Breast epithelium (tissue), 4 donors: ENCODE measurements around the gene LRRFIP2. TPM values are rescaled to one million over a fixed set of nuclear protein-coding genes. Genes with fewer than 3 reads are reported as not detected.

Experiments used
- DNase-seq, 2 donors: peaks; one replicate each; pipeline ENCODE4 v3.0.0-alpha.2; 2019; ENCODE audit warnings: low spot score in 2 of 2
- H3K27ac ChIP-seq, 2 donors: fragments of 200-600 bp; sonication (generic) in 1 of 2; one replicate each; pipeline ENCODE4 v1.5.1; 2016 to 2019; ENCODE audit warnings: mild to moderate bottlenecking in 1 of 2
- H3K27me3 ChIP-seq, 2 donors: fragments of 200-600 bp; sonication (generic) in 1 of 2; one replicate each; pipeline versions ENCODE4 v1.5.1 to v1.6.0; 2017 to 2019; ENCODE audit warnings: control low read depth in 1 of 2, mild to moderate bottlenecking in 1 of 2
- H3K36me3 ChIP-seq: fragments of 200-600 bp; one replicate; pipeline ENCODE4 v1.5.1; 2019
- H3K4me1 ChIP-seq, 2 donors: fragments of 200-600 bp; sonication (generic); one replicate each; pipeline ENCODE4 v1.5.1; 2016 to 2019; ENCODE audit warnings: control low read depth in 1 of 2
- H3K4me3 ChIP-seq, 3 donors: fragments of 200-600 bp; sonication (generic); 1 replicate in 2 of 3; 2 replicates in 1 of 3; pipeline ENCODE4 v1.5.1; 2016 to 2019; ENCODE audit warnings: mild to moderate bottlenecking in 3 of 3, moderate library complexity in 2 of 3
- H3K9me3 ChIP-seq, 2 donors: fragments of 200-600 bp; sonication (generic) in 1 of 2; one replicate each; pipeline ENCODE4 v1.5.1; 2016 to 2019; ENCODE audit warnings: control low read depth in 1 of 2
- CTCF ChIP-seq, 3 donors: fragments of 450-650 bp; IDR thresholded peaks; one replicate each; pipeline ENCODE4 v1.5.1; 2016 to 2017; ENCODE audit warnings: antibody characterized with exemption in 3 of 3, mild to moderate bottlenecking in 3 of 3, moderate library complexity in 3 of 3
- POLR2A ChIP-seq: fragments of 450-650 bp; IDR thresholded peaks from one replicate; pipeline ENCODE4 v1.6.1; 2016; ENCODE audit warnings: antibody characterized with exemption, mild to moderate bottlenecking, moderate library complexity
- POLR2AphosphoS5 ChIP-seq, 3 donors: sonication (generic); formaldehyde crosslinking; IDR thresholded peaks; one replicate each; pipeline ENCODE4 v1.6.1; 2017; ENCODE audit warnings: antibody characterized with exemption in 3 of 3
- intact Hi-C: fragments of 100-400 bp; cut with DNase I; formaldehyde crosslinking; loops from one replicate; pipeline ENCODE4 v1.15.1; 2023; ENCODE audit warnings: low total_unique reads
- total RNA-seq, 3 donors: library from RNA; depleted of rRNA; stranded (reverse); fragments of >200 nt; gene quantifications; one replicate each; pipeline ENCODE4 v1.1.0, GENCODE V29; 2016

Gene LRRFIP2
- total RNA-seq, 3 donors from 2014 or later, result 50.2 to 65.9 (median 65.9) TPM

- intact Hi-C loops, result no loop called here
- Histone ChIP-seq H3K9me3 (no peaks in the 10 kb centered on the region), H3K36me3 (no peaks in the 10 kb centered on the region), H3K27me3 (no peaks in the 10 kb centered on the region), H3K27ac (no peak overlapping the region), H3K4me1 (no peaks in the 10 kb centered on the region), H3K4me3 (no peak overlapping the region)
- DNase-seq, result no peak
- TF ChIP-seq CTCF (IDR thresholded peaks at IDR 0.05) (no peak), POLR2AphosphoS5 (IDR thresholded peaks at IDR 0.05) (no peak)
Measured at GRCh38 chr3:37138816-37139215, 35.6 kb downstream of the LRRFIP2 start.

DNA sequence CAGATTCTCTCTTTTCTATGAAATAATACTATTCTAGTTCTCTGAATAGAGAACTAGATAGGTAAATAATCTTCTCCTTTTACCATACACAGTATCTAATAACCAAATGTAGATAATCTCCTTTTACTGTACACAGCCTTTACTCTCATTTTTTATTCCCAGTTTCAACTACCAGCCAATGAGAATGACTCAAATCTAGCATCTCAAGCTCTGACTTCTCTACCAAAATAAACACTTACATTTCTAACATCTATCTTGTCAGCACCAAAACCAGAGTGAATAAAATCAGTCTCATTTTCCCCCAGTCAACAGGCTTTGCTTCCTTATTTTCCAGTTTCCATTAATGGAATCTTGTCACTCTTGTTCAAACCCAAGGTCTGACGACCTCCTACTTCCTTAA, 36.9 kb downstream of the LRRFIP2 start:
- TF ChIP-seq POLR2AphosphoS5 (IDR thresholded peaks at IDR 0.05) (no peak), POLR2A (no peak), CTCF (IDR thresholded peaks at IDR 0.05) (no peak)
- H3K36me3 ChIP-seq, result no peaks in the 10 kb centered on the region
- intact Hi-C loops, result no loop called here
- H3K9me3 ChIP-seq, result no peaks in the 10 kb centered on the region
- H3K27ac ChIP-seq, result no peak overlapping the region
- no peak for DNase-seq
- no peak overlapping the region for H3K4me3 ChIP-seq
- no peaks in the 10 kb centered on the region for H3K4me1 ChIP-seq
- no peaks in the 10 kb centered on the region for H3K27me3 ChIP-seq

GRCh38 chr3:37136067-37136466, 38.3 kb downstream of the LRRFIP2 start:
- intact Hi-C loops, result no loop called here
- H3K27me3 ChIP-seq, result no peaks in the 10 kb centered on the region
- H3K4me3 ChIP-seq, result no peak overlapping the region
- no peaks in the 10 kb centered on the region for H3K9me3 ChIP-seq
- no peaks in the 10 kb centered on the region for H3K36me3 ChIP-seq
- H3K4me1 ChIP-seq, result no peaks in the 10 kb centered on the region
- TF ChIP-seq CTCF (IDR thresholded peaks at IDR 0.05) (no peak), POLR2A (no peak), POLR2AphosphoS5 (IDR thresholded peaks at IDR 0.05) (no peak)
- no peak for DNase-seq
- H3K27ac ChIP-seq, result no peak overlapping the region

GRCh38 chr3:37135561-37135960, 38.8 kb downstream of the LRRFIP2 start:
- H3K27me3 ChIP-seq, result no peaks in the 10 kb centered on the region
- no peaks in the 10 kb centered on the region for H3K36me3 ChIP-seq
- no peak overlapping the region for H3K4me3 ChIP-seq
- no peaks in the 10 kb centered on the region for H3K4me1 ChIP-seq
- H3K27ac ChIP-seq, result no peak overlapping the region
- intact Hi-C loops, result no loop called here
- H3K9me3 ChIP-seq, result no peaks in the 10 kb centered on the region
- DNase-seq, result no peak
- TF ChIP-seq POLR2A (no peak), CTCF (IDR thresholded peaks at IDR 0.05) (no peak), POLR2AphosphoS5 (IDR thresholded peaks at IDR 0.05) (no peak)

- H3K27ac ChIP-seq, result no peak overlapping the region
- no peak for DNase-seq
- no peaks in the 10 kb centered on the region for H3K9me3 ChIP-seq
- H3K4me3 ChIP-seq, result no peak overlapping the region
- H3K27me3 ChIP-seq, result no peaks in the 10 kb centered on the region
- H3K4me1 ChIP-seq, result no peaks in the 10 kb centered on the region
- intact Hi-C loops, result no loop called here
- no peak for TF ChIP-seq POLR2AphosphoS5 (IDR thresholded peaks at IDR 0.05)
- no peak for TF ChIP-seq CTCF (IDR thresholded peaks at IDR 0.05)
- TF ChIP-seq POLR2A, result no peak
- H3K36me3 ChIP-seq, result no peaks in the 10 kb centered on the region
Measured at GRCh38 chr3:37132334-37132733, 42.0 kb downstream of the LRRFIP2 start.
